Breast epithelium (tissue), 4 donors: ENCODE data around the gene METTL16. TPM values are rescaled to one million over a fixed set of nuclear protein-coding genes. Genes with fewer than 3 reads are reported as not detected.
A peak's percentile ranks its signal among the peaks of the same experiment; 100 is the strongest.

ENCODE experiments used
- DNase-seq, 2 donors: peaks; one replicate each; pipeline ENCODE4 v3.0.0-alpha.2; 2019; ENCODE audit warnings: low spot score in 2 of 2
- H3K27ac ChIP-seq, 2 donors: fragments of 200-600 bp; sonication (generic) in 1 of 2; one replicate each; pipeline ENCODE4 v1.5.1; 2016 to 2019; ENCODE audit warnings: mild to moderate bottlenecking in 1 of 2
- H3K27me3 ChIP-seq, 2 donors: fragments of 200-600 bp; sonication (generic) in 1 of 2; one replicate each; pipeline versions ENCODE4 v1.5.1 to v1.6.0; 2017 to 2019; ENCODE audit warnings: control low read depth in 1 of 2, mild to moderate bottlenecking in 1 of 2
- H3K36me3 ChIP-seq: fragments of 200-600 bp; one replicate; pipeline ENCODE4 v1.5.1; 2019
- H3K4me1 ChIP-seq, 2 donors: fragments of 200-600 bp; sonication (generic); one replicate each; pipeline ENCODE4 v1.5.1; 2016 to 2019; ENCODE audit warnings: control low read depth in 1 of 2
- H3K4me3 ChIP-seq, 3 donors: fragments of 200-600 bp; sonication (generic); 1 replicate in 2 of 3; 2 replicates in 1 of 3; pipeline ENCODE4 v1.5.1; 2016 to 2019; ENCODE audit warnings: mild to moderate bottlenecking in 3 of 3, moderate library complexity in 2 of 3
- H3K9me3 ChIP-seq, 2 donors: fragments of 200-600 bp; sonication (generic) in 1 of 2; one replicate each; pipeline ENCODE4 v1.5.1; 2016 to 2019; ENCODE audit warnings: control low read depth in 1 of 2
- CTCF ChIP-seq, 3 donors: fragments of 450-650 bp; IDR thresholded peaks; one replicate each; pipeline ENCODE4 v1.5.1; 2016 to 2017; ENCODE audit warnings: antibody characterized with exemption in 3 of 3, mild to moderate bottlenecking in 3 of 3, moderate library complexity in 3 of 3
- POLR2A ChIP-seq: fragments of 450-650 bp; IDR thresholded peaks from one replicate; pipeline ENCODE4 v1.6.1; 2016; ENCODE audit warnings: antibody characterized with exemption, mild to moderate bottlenecking, moderate library complexity
- POLR2AphosphoS5 ChIP-seq, 3 donors: sonication (generic); formaldehyde crosslinking; IDR thresholded peaks; one replicate each; pipeline ENCODE4 v1.6.1; 2017; ENCODE audit warnings: antibody characterized with exemption in 3 of 3
- intact Hi-C: fragments of 100-400 bp; cut with DNase I; formaldehyde crosslinking; loops from one replicate; pipeline ENCODE4 v1.15.1; 2023; ENCODE audit warnings: low total_unique reads
- total RNA-seq, 3 donors: library from RNA; depleted of rRNA; stranded (reverse); fragments of >200 nt; gene quantifications; one replicate each; pipeline ENCODE4 v1.1.0, GENCODE V29; 2016

The METTL16 gene
- total RNA-seq, 3 donors from 2014 or later: 25.6 to 46.4 (median 26.9) TPM

GRCh38 chr17:2436316-2436905 lies 75.3 kb downstream of the METTL16 start:
- no peaks in the 10 kb centered on the region for H3K9me3 ChIP-seq
- no peak for DNase-seq
- H3K27me3 ChIP-seq: no peaks in the 10 kb centered on the region
- intact Hi-C loops: no loop called here
- no peaks in the 10 kb centered on the region for H3K36me3 ChIP-seq
- no peak overlapping the region for H3K27ac ChIP-seq
- H3K4me1 ChIP-seq: no peaks in the 10 kb centered on the region
- H3K4me3 ChIP-seq: no peak overlapping the region
- TF ChIP-seq CTCF (IDR thresholded peaks at IDR 0.05) (no peak), POLR2A (no peak), POLR2AphosphoS5 (IDR thresholded peaks at IDR 0.05) (no peak)

- DNase-seq: no peak
- intact Hi-C loops: no loop called here
- Histone ChIP-seq H3K27ac (peak overlapping the region; percentile 50 to 86), H3K4me3 (no peak overlapping the region), H3K4me1 (no peaks in the 10 kb centered on the region), H3K9me3 (no peaks in the 10 kb centered on the region), H3K36me3 (no peaks in the 10 kb centered on the region), H3K27me3 (no peaks in the 10 kb centered on the region)
- no peak for TF ChIP-seq POLR2A
- TF ChIP-seq POLR2AphosphoS5 (IDR thresholded peaks at IDR 0.05): no peak
- no peak for TF ChIP-seq CTCF (IDR thresholded peaks at IDR 0.05)
Measured at GRCh38 chr17:2435862-2436261, 75.8 kb downstream of the METTL16 start.

- no peaks in the 10 kb centered on the region for H3K27me3 ChIP-seq
- intact Hi-C loops: no loop called here
- no peaks in the 10 kb centered on the region for H3K36me3 ChIP-seq
- DNase-seq: no peak
- no peaks in the 10 kb centered on the region for H3K9me3 ChIP-seq
- no peaks in the 10 kb centered on the region for H3K4me1 ChIP-seq
- H3K4me3 ChIP-seq: no peak overlapping the region
- TF ChIP-seq CTCF (IDR thresholded peaks at IDR 0.05): no peak
- peak in 1 of 3 donors; percentile 19 for TF ChIP-seq POLR2AphosphoS5 (IDR thresholded peaks at IDR 0.05)
- H3K27ac ChIP-seq: peak overlapping the region; percentile 50 to 86
Measured at GRCh38 chr17:2435181-2435741, 76.4 kb downstream of the METTL16 start.

GRCh38 chr17:2433696-2434095 lies 78.0 kb downstream of the METTL16 start:
- TF ChIP-seq CTCF (IDR thresholded peaks at IDR 0.05) (no peak), POLR2AphosphoS5 (IDR thresholded peaks at IDR 0.05) (no peak), POLR2A (no peak)
- Histone ChIP-seq H3K36me3 (no peaks in the 10 kb centered on the region), H3K27me3 (no peaks in the 10 kb centered on the region), H3K9me3 (no peaks in the 10 kb centered on the region), H3K4me1 (no peaks in the 10 kb centered on the region), H3K4me3 (no peak overlapping the region), H3K27ac (peak overlapping the region; percentile 50 to 57)
- intact Hi-C loops: no loop called here
- DNase-seq: no peak

GRCh38 chr17:2427910-2428309 lies 83.8 kb downstream of the METTL16 start:
- Histone ChIP-seq H3K4me3 (no peak overlapping the region), H3K9me3 (no peaks in the 10 kb centered on the region), H3K4me1 (no peaks in the 10 kb centered on the region), H3K27me3 (no peaks in the 10 kb centered on the region), H3K27ac (no peak overlapping the region), H3K36me3 (no peaks in the 10 kb centered on the region)
- intact Hi-C loops: no loop called here
- no peak for DNase-seq
- no peak for TF ChIP-seq POLR2AphosphoS5 (IDR thresholded peaks at IDR 0.05)
- TF ChIP-seq CTCF (IDR thresholded peaks at IDR 0.05): no peak
- no peak for TF ChIP-seq POLR2A
